SK-N-SH treated with all-trans-retinoic acid at 6 μM for 48 hours (cell line): ENCODE results near the gene KRT80.

ENCODE experiments used
- ATAC-seq: fragments of 200-7000 bp; cut with Tn5 transposase; 3 replicates; pipeline ENCODE4 v1.9.1; 2020; ENCODE audit warnings: mild to moderate bottlenecking, moderate library complexity
- ARNTL ChIP-seq: fragments of 450-650 bp; formaldehyde crosslinking; IDR thresholded peaks from 2 replicates; pipeline ENCODE4 v1.5.0; 2020; ENCODE audit warnings: low read depth, mild to moderate bottlenecking, moderate library complexity, borderline replicate concordance
- BACH2 ChIP-seq: fragments of 250-450 bp; sonication (Bioruptor Pico); IDR thresholded peaks from 2 replicates; pipeline ENCODE4 v1.9.0; 2021; ENCODE audit warnings: mild to moderate bottlenecking, borderline replicate concordance
- ESRRG ChIP-seq: fragments of 250-450 bp; sonication (Bioruptor Pico); IDR thresholded peaks from 2 replicates; pipeline ENCODE4 v1.6.1; 2021; ENCODE audit warnings: mild to moderate bottlenecking
- GLIS3 ChIP-seq: fragments of 250-450 bp; sonication (Bioruptor Pico); IDR thresholded peaks from 2 replicates; pipeline ENCODE4 v1.5.0; 2020; ENCODE audit warnings: mild to moderate bottlenecking, moderate library complexity
- OSR1 ChIP-seq: fragments of 250-450 bp; sonication (Bioruptor Pico); IDR thresholded peaks from 2 replicates; pipeline ENCODE4 v1.8.0; 2022; ENCODE audit warnings: moderate library complexity, mild to moderate bottlenecking, inconsistent platforms
- PPARA ChIP-seq: fragments of 250-450 bp; sonication (Bioruptor Pico); IDR thresholded peaks from 2 replicates; pipeline ENCODE4 v1.5.0; 2020; ENCODE audit warnings: mild to moderate bottlenecking, borderline replicate concordance
- RARB ChIP-seq: fragments of 250-450 bp; sonication (Bioruptor Pico); IDR thresholded peaks from 2 replicates; pipeline ENCODE4 v1.8.0; 2021; ENCODE audit warnings: mild to moderate bottlenecking, moderate library complexity
- SNAI2 ChIP-seq: fragments of 250-450 bp; sonication (Bioruptor Pico); IDR thresholded peaks from 2 replicates; pipeline ENCODE4 v1.5.0; 2020; ENCODE audit warnings: mild to moderate bottlenecking, moderate library complexity
- TCF4 ChIP-seq: fragments of 250-450 bp; sonication (Bioruptor Pico); IDR thresholded peaks from 2 replicates; pipeline ENCODE4 v1.8.0; 2021; ENCODE audit warnings: mild to moderate bottlenecking, moderate library complexity, borderline replicate concordance
- ZC3H10 ChIP-seq: fragments of 250-450 bp; sonication (Bioruptor Pico); IDR thresholded peaks from 2 replicates; pipeline ENCODE4 v1.5.1; 2021; ENCODE audit warnings: mild to moderate bottlenecking, moderate library complexity
- ZFP30 ChIP-seq: fragments of 450-650 bp; formaldehyde crosslinking; IDR thresholded peaks from 2 replicates; pipeline ENCODE4 v1.5.0; 2022; ENCODE audit warnings: mild to moderate bottlenecking, moderate library complexity
- ZNF70 ChIP-seq: fragments of 450-650 bp; formaldehyde crosslinking; IDR thresholded peaks from 2 replicates; pipeline ENCODE4 v1.5.0; 2020; ENCODE audit warnings: mild to moderate bottlenecking, moderate library complexity
- ZNF8 ChIP-seq: fragments of 450-650 bp; formaldehyde crosslinking; IDR thresholded peaks from 2 replicates; pipeline ENCODE4 v1.5.0; 2020; ENCODE audit warnings: mild to moderate bottlenecking, moderate library complexity
- TF ChIP-seq, protein P1 (sequence below): fragments of 250-450 bp; sonication (Bioruptor Pico); IDR thresholded peaks from 2 replicates; pipeline ENCODE4 v1.5.0; 2020; ENCODE audit warnings: mild to moderate bottlenecking, moderate library complexity
- TF ChIP-seq, protein P2 (sequence below): fragments of 250-450 bp; sonication (Bioruptor Pico); IDR thresholded peaks from 2 replicates; pipeline ENCODE4 v1.8.0; 2020; ENCODE audit warnings: mild to moderate bottlenecking, moderate library complexity, borderline replicate concordance
- TF ChIP-seq, protein P3 (sequence below): fragments of 250-450 bp; sonication (Bioruptor Pico); IDR thresholded peaks from 2 replicates; pipeline ENCODE4 v1.5.1; 2021; ENCODE audit warnings: mild to moderate bottlenecking, moderate library complexity

The KRT80 gene

DNA sequence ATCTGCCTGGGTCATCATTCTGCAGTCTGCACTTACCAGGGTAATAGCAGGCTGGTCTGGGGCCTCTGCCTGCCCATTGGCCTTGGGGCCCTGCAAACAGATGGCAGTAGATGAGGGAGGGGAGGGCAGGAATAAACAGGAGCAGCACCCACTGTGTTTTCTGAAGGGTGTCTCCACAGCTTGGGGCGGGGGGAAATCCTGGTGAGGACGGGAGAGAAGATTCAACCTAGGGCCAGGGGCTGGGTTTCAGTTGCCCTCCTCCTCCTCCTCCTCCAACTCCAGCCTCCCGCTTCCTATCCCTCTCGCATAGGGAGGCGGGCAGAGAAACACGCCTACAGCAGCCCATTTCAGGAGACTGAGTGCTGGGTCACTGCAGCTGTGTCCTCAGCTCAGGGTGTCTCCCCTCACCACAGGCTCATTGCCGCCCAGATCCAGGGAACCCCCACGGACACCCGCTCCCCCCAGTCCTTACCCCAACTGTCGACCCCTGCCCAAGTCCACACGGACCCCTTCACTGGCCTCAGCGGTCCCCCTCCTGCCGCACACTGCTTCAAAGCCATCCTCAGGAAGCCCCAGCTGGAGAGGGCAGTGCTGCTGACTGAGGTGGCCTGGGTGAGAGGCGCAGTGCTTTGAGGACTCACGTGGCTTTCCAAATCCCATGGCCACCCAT, 9.1 kb upstream of the KRT80 start:
- no peak for TF ChIP-seq OSR1
- TF ChIP-seq TCF4 (CRISPR knock-in tag), result peak; percentile 73; the same call in 1 of the 2 replicates
- TF ChIP-seq, protein P1, sequence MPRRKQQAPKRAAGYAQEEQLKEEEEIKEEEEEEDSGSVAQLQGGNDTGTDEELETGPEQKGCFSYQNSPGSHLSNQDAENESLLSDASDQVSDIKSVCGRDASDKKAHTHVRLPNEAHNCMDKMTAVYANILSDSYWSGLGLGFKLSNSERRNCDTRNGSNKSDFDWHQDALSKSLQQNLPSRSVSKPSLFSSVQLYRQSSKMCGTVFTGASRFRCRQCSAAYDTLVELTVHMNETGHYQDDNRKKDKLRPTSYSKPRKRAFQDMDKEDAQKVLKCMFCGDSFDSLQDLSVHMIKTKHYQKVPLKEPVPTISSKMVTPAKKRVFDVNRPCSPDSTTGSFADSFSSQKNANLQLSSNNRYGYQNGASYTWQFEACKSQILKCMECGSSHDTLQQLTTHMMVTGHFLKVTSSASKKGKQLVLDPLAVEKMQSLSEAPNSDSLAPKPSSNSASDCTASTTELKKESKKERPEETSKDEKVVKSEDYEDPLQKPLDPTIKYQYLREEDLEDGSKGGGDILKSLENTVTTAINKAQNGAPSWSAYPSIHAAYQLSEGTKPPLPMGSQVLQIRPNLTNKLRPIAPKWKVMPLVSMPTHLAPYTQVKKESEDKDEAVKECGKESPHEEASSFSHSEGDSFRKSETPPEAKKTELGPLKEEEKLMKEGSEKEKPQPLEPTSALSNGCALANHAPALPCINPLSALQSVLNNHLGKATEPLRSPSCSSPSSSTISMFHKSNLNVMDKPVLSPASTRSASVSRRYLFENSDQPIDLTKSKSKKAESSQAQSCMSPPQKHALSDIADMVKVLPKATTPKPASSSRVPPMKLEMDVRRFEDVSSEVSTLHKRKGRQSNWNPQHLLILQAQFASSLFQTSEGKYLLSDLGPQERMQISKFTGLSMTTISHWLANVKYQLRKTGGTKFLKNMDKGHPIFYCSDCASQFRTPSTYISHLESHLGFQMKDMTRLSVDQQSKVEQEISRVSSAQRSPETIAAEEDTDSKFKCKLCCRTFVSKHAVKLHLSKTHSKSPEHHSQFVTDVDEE (CRISPR knock-in tag), result 0 out of 2 replicates have a peak, but pooled peaks have one; percentile 12
- ATAC-seq, result peak; percentile 34

DNA sequence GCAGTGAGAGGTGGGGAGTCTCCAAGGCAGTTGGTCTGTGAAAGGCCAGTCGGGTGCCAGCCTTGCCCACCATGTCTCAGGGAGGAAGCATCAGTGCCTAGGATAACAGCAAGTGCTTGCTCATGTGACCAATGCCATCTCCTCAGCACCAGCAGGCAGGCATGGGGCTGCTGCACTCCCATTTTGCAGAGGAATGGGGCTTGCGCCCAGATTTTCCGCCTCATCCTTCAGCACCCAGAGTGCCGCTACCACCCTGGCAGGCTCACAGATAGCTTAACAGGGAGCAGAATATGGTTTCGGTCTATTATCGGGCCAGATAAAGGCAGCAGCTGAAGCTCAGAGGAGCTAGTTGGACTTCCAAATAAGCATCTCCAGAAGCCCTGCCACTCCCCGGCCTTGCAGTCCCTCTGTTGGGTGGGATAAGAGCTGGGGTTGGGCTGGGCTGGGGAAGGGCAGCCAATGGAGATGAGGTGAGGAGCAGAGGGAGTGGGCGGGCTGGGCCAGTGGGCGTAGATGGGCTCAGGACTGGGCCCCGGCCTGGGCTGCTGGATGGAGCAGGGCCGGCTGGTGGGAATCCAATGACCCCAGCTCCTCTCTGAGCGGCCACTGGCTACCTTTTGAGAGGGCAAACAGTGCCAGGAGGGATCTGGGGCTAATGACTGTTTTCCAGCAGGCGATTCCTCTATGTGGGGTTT, 8.4 kb upstream of the KRT80 start:
- TF ChIP-seq SNAI2 (CRISPR knock-in tag) (no peak), ZNF70 (CRISPR knock-in tag) (peak; percentile 35; the same call in 1 of the 2 replicates), ESRRG (CRISPR knock-in tag) (no peak), OSR1 (no peak), ZC3H10 (no peak), PPARA (CRISPR knock-in tag) (peak; percentile 20; the same call in 1 of the 2 replicates)
- peak; percentile 60 for ATAC-seq

DNA sequence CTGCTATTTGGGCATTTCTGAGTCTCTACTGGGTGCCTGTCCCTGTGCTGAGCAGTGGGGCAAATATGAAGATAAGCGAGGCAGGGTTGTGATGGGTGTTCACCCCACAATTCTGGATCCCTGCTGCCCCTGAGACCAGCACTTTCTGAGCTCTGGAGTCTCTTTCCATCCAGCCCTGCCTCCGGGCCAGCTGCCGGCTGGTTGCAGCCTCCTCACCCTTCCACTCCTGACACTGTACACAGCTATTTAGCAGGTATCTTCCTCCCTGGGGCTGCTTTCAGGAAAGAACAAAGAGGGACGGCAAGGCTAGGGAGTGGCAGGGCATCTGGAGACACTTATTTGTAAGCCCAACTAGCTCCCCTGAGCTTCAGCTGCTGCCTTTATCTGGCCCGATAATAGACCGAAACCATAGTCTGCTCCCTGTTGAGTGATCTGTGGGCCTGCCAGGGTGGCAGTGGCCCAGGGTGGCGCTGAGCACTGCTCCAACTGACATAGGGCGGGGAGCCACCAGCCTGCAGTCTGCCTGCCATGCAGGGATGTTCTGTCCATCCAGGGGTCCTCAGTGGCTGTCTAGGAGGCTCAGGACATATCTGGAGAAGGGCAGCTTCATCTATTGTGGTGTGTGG, 7.6 kb upstream of the KRT80 start:
- TF ChIP-seq RARB (CRISPR knock-in tag) (no peak), BACH2 (CRISPR knock-in tag) (no peak), ZNF8 (CRISPR knock-in tag) (no peak), GLIS3 (no peak)
- TF ChIP-seq, protein P2, sequence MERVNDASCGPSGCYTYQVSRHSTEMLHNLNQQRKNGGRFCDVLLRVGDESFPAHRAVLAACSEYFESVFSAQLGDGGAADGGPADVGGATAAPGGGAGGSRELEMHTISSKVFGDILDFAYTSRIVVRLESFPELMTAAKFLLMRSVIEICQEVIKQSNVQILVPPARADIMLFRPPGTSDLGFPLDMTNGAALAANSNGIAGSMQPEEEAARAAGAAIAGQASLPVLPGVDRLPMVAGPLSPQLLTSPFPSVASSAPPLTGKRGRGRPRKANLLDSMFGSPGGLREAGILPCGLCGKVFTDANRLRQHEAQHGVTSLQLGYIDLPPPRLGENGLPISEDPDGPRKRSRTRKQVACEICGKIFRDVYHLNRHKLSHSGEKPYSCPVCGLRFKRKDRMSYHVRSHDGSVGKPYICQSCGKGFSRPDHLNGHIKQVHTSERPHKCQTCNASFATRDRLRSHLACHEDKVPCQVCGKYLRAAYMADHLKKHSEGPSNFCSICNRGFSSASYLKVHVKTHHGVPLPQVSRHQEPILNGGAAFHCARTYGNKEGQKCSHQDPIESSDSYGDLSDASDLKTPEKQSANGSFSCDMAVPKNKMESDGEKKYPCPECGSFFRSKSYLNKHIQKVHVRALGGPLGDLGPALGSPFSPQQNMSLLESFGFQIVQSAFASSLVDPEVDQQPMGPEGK, result no peak
- TF ChIP-seq, protein P3, sequence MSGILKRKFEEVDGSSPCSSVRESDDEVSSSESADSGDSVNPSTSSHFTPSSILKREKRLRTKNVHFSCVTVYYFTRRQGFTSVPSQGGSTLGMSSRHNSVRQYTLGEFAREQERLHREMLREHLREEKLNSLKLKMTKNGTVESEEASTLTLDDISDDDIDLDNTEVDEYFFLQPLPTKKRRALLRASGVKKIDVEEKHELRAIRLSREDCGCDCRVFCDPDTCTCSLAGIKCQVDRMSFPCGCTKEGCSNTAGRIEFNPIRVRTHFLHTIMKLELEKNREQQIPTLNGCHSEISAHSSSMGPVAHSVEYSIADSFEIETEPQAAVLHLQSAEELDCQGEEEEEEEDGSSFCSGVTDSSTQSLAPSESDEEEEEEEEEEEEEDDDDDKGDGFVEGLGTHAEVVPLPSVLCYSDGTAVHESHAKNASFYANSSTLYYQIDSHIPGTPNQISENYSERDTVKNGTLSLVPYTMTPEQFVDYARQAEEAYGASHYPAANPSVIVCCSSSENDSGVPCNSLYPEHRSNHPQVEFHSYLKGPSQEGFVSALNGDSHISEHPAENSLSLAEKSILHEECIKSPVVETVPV (CRISPR knock-in tag), result no peak
- no peak for ATAC-seq

DNA sequence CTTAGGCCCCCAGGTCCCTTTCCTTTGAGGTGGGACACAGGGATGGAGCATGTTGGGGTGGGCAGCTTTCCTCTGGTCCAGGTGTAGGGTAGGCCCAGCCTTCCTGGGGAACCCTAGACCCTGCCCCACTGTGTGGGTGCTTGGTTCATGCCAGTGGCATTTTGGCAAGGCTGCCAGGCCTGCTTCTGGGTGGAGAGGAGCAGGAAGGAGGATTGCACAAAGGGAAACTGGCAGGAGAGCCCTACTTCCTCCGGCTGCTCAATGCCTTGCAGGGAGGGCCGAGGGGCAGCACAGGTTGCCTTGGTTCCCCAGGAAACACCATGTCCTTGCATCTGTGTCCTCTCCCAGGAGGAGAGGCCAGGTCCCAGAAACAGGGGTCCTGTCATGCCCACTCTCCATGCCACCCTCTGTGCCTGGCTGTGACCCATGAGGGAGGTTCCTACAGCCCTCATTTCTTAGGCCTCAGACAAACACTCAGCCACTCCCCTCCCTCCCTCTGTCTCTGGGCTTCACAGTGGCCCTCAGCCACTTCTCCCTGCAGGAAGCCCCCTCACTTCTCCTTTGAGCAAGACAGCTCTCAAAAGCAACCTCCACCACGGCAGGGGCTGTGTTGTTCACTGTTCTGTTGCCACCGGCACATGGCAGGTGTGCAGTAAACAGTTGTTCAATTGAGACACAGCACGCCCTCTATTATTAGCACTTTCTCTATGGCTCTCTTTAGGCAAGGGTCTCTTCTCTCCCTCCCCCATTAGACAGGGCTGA, 6.8 kb upstream of the KRT80 start:
- TF ChIP-seq ZFP30 (CRISPR knock-in tag) (no peak), ZC3H10 (no peak), PPARA (CRISPR knock-in tag) (no peak), ARNTL (CRISPR knock-in tag) (no peak), GLIS3 (no peak), TCF4 (CRISPR knock-in tag) (no peak), SNAI2 (CRISPR knock-in tag) (no peak)
- TF ChIP-seq, protein P3 (CRISPR knock-in tag), result no peak

More for the DNA sequence above, 6.8 kb upstream of the KRT80 start:
- ATAC-seq, result no peak
